IMR-90 (cell line): ENCODE results near the gene PLD4. TPM values are rescaled to one million over a fixed set of nuclear protein-coding genes. Genes with fewer than 3 reads are reported as not detected.

Experiments used
- ATAC-seq: fragments of 200-7000 bp; cut with Tn5 transposase; 2 replicates; pipeline ENCODE4 v1.9.1; 2020; ENCODE audit warnings: low read depth, mild to moderate bottlenecking, moderate library complexity
- BruUV-seq: library from RNA; stranded (reverse); fragments of 400-500 nt; replicated peaks from 2 replicates; lab custom pipeline; 2021; lab: Mats Ljungman, UMichigan
- CTCF ChIA-PET: fragments of 300-600 bp; formaldehyde crosslinking; extraction: SDS; loops from one replicate; lab custom pipeline; 2021; ENCODE audit warnings: antibody characterized with exemption; lab: Yijun Ruan, JAX
- POLR2A ChIA-PET: fragments of 300-600 bp; sonication (Branson Sonifier 250); formaldehyde crosslinking; loops from one replicate; lab custom pipeline; 2022; ENCODE audit warnings: antibody characterized with exemption; ENCODE audit not compliant: unreplicated experiment; lab: Charles Lee
- DNase-seq: peaks from one replicate; pipeline ENCODE4 v3.0.0; 2013
- H2AFZ ChIP-seq: replicated peaks from 2 replicates; pipeline ENCODE3; 2013; ENCODE audit warnings: low read length, mild to moderate bottlenecking; ENCODE audit not compliant: poor library complexity
- H2AK5ac ChIP-seq: 2 replicates; pipeline ENCODE4 v1.6.1; 2013; ENCODE audit warnings: low read depth, low read length, inconsistent platforms
- H2AK9ac ChIP-seq: replicated peaks from 2 replicates; pipeline ENCODE3; 2013; ENCODE audit warnings: mild to moderate bottlenecking, low read depth, low read length, moderate library complexity; ENCODE audit not compliant: poor library complexity
- H2BK120ac ChIP-seq: 2 replicates; pipeline ENCODE4 v1.6.1; 2013; ENCODE audit warnings: low read depth, low read length, inconsistent platforms
- H2BK15ac ChIP-seq: 3 replicates; pipeline ENCODE4 v1.6.1; 2013; ENCODE audit warnings: low read depth, low read length, inconsistent platforms
- H2BK20ac ChIP-seq: 2 replicates; pipeline ENCODE4 v1.6.1; 2013; ENCODE audit warnings: low read depth, mild to moderate bottlenecking, inconsistent platforms, low read length, moderate library complexity
- H2BK5ac ChIP-seq: 2 replicates; pipeline ENCODE4 v1.6.1; 2013; ENCODE audit warnings: mild to moderate bottlenecking, low read depth, low read length, inconsistent platforms; ENCODE audit not compliant: poor library complexity, severe bottlenecking
- H3K14ac ChIP-seq: replicated peaks from 2 replicates; pipeline ENCODE4 v1.6.1; 2013; ENCODE audit warnings: low read depth, low read length, inconsistent platforms
- H3K18ac ChIP-seq: 2 replicates; pipeline ENCODE4 v1.6.1; 2013; ENCODE audit warnings: low read depth, low read length, control low read depth
- H3K23ac ChIP-seq: 2 replicates; pipeline ENCODE4 v1.6.1; 2013; ENCODE audit warnings: low read depth, low read length, inconsistent platforms
- H3K27ac ChIP-seq: 2 replicates; pipeline ENCODE4 v1.5.1; 2013; ENCODE audit warnings: mild to moderate bottlenecking, control low read depth, low read length; ENCODE audit not compliant: insufficient read depth
- H3K27me3 ChIP-seq: 2 replicates; pipeline ENCODE4 v1.6.1; 2013; ENCODE audit warnings: low read length; ENCODE audit not compliant: control insufficient read depth, insufficient read depth
- H3K36me3 ChIP-seq: 2 replicates; pipeline ENCODE4 v1.6.1; 2013; ENCODE audit warnings: low read length, mixed read lengths; ENCODE audit not compliant: control insufficient read depth, insufficient read depth
- H3K4ac ChIP-seq: 2 replicates; pipeline ENCODE4 v1.6.1; 2013; ENCODE audit warnings: low read depth, low read length, inconsistent platforms
- H3K4me1 ChIP-seq: 2 replicates; pipeline ENCODE4 v1.6.1; 2013; ENCODE audit warnings: low read length, mixed read lengths; ENCODE audit not compliant: control insufficient read depth, insufficient read depth
- H3K4me2 ChIP-seq: 2 replicates; pipeline ENCODE4 v1.6.1; 2013; ENCODE audit warnings: low read depth, mild to moderate bottlenecking, control low read depth, low read length, moderate library complexity
- H3K4me3 ChIP-seq: 2 replicates; pipeline ENCODE4 v1.5.1; 2013; ENCODE audit warnings: low read depth, mild to moderate bottlenecking, control low read depth, low read length, moderate library complexity; ENCODE audit not compliant: insufficient read depth
- H3K56ac ChIP-seq: 2 replicates; pipeline ENCODE4 v1.6.1; 2013; ENCODE audit warnings: low read length, inconsistent platforms; ENCODE audit not compliant: insufficient read depth; ENCODE audit errors: extremely low read depth
- H3K79me1 ChIP-seq, 2 experiments: 2 replicates each; pipeline ENCODE4 v1.6.1; 2013; ENCODE audit warnings: low read length in 2 of 2, inconsistent platforms in 1 of 2, low read depth in 1 of 2
- H3K9ac ChIP-seq: 2 replicates; pipeline ENCODE4 v1.6.1; 2013; ENCODE audit warnings: low read depth, low read length, control low read depth
- H3K9me1 ChIP-seq: 2 replicates; pipeline ENCODE4 v1.6.1; 2013; ENCODE audit warnings: low read length, inconsistent platforms; ENCODE audit not compliant: insufficient read depth
- H3K9me3 ChIP-seq: 2 replicates; pipeline ENCODE4 v1.6.1; 2013; ENCODE audit warnings: low read length; ENCODE audit not compliant: control insufficient read depth, insufficient read depth
- H4K20me1 ChIP-seq: 2 replicates; pipeline ENCODE4 v1.6.1; 2013; ENCODE audit warnings: low read length, inconsistent platforms; ENCODE audit not compliant: insufficient read depth
- H4K5ac ChIP-seq: 2 replicates; pipeline ENCODE4 v1.6.1; 2013; ENCODE audit warnings: mild to moderate bottlenecking, low read depth, low read length, control low read depth
- H4K8ac ChIP-seq, 2 experiments: 2 replicates each; pipeline ENCODE4 v1.6.1; 2013; ENCODE audit warnings: low read depth in 2 of 2, low read length in 2 of 2, control low read depth in 1 of 2, inconsistent platforms in 1 of 2
- H4K91ac ChIP-seq: 2 replicates; pipeline ENCODE4 v1.6.1; 2013; ENCODE audit warnings: low read depth, low read length, inconsistent platforms; ENCODE audit not compliant: insufficient read depth
- CEBPB ChIP-seq: IDR thresholded peaks from 2 replicates; pipeline ENCODE4 v1.6.1; 2012; ENCODE audit warnings: low read depth, low read length, improper control_type of control experiment
- CHD1 ChIP-seq: IDR thresholded peaks from 2 replicates; pipeline ENCODE4 v1.6.1; 2012; ENCODE audit warnings: low read depth, low read length, improper control_type of control experiment
- FOS ChIP-seq: fragments of 150-350 bp; IDR thresholded peaks from 2 replicates; pipeline ENCODE4 v1.6.1; 2016; ENCODE audit warnings: low read depth, low read length
- MAFK ChIP-seq: IDR thresholded peaks from 2 replicates; pipeline ENCODE4 v1.6.1; 2012; ENCODE audit warnings: low read depth, low read length, improper control_type of control experiment
- MXI1 ChIP-seq: IDR thresholded peaks from 2 replicates; pipeline ENCODE4 v1.6.1; 2012; ENCODE audit warnings: low read depth, mild to moderate bottlenecking, low read length, moderate library complexity, borderline replicate concordance
- NFE2L2 ChIP-seq: fragments of 150-350 bp; IDR thresholded peaks from 2 replicates; pipeline ENCODE4 v1.6.1; 2016; ENCODE audit warnings: low read depth, mild to moderate bottlenecking, low read length
- POLR2A ChIP-seq: IDR thresholded peaks from 2 replicates; pipeline ENCODE4 v1.6.1; 2012; ENCODE audit warnings: mild to moderate bottlenecking, low read depth, low read length
- RAD21 ChIP-seq: IDR thresholded peaks from 2 replicates; pipeline ENCODE4 v1.6.1; 2012; ENCODE audit warnings: low read length, improper control_type of control experiment
- RCOR1 ChIP-seq: IDR thresholded peaks from 2 replicates; pipeline ENCODE4 v1.6.1; 2012; ENCODE audit warnings: mild to moderate bottlenecking, low read length, improper control_type of control experiment; ENCODE audit not compliant: insufficient replicate concordance
- RFX5 ChIP-seq: IDR thresholded peaks from 2 replicates; pipeline ENCODE4 v1.8.0; 2012; ENCODE audit warnings: low read depth, mild to moderate bottlenecking, low read length, moderate library complexity
- SMC3 ChIP-seq: fragments of 150-350 bp; IDR thresholded peaks from 2 replicates; pipeline ENCODE4 v1.6.1; 2016; ENCODE audit warnings: low read depth, mild to moderate bottlenecking, antibody characterized with exemption, low read length, moderate library complexity
- WGBS, 2 experiments: methylation state at CpG; one replicate each; pipeline versions ENCODE4 v1.1.5 to v1.1.7; 2013; ENCODE audit warnings: missing lambda C conversion rate in 2 of 2; ENCODE audit not compliant: insufficient read length in 1 of 2; ENCODE audit errors: extremely low coverage in 2 of 2; 5-methylcytosine and 5-hydroxymethylcytosine counted together
- dilution Hi-C: fragments of 300-500 bp; cut with HindIII; formaldehyde crosslinking; loops from one replicate; pipeline ENCODE4 v1.14.3; 2018; ENCODE audit warnings: low sequenced_read_pairs; ENCODE audit not compliant: unreplicated experiment
- in situ Hi-C: fragments of 300-500 bp; cut with MboI; formaldehyde crosslinking; loops from 3 replicates; pipeline ENCODE4 v1.14.3; 2019; ENCODE audit warnings: low sequenced_read_pairs, inconsistent platforms, mixed read lengths
- intact Hi-C: fragments of 100-400 bp; cut with micrococcal nuclease; formaldehyde crosslinking; loops from 2 replicates; pipeline ENCODE4 v1.10.0; 2022
- polyA plus RNA-seq, 3 experiments: library from polyadenylated mRNA; depleted of rRNA; stranded (reverse); fragments of >200 nt; gene quantifications; 2 replicates each; pipeline ENCODE4 v1.2.3, GENCODE V29; 2012; ENCODE audit warnings: low replicate concordance in 1 of 3
- total RNA-seq: library from RNA; depleted of rRNA; stranded (reverse); fragments of >200 nt; gene quantifications from 2 replicates; pipeline ENCODE4 v1.2.3, GENCODE V29; 2012
- TF ChIP-seq, protein P1 (sequence below): fragments of 150-350 bp; IDR thresholded peaks from 2 replicates; pipeline ENCODE4 v1.6.1; 2016; ENCODE audit warnings: low read depth, mild to moderate bottlenecking, low read length, moderate library complexity, borderline replicate concordance
- TF ChIP-seq, protein P2 (sequence below): conservative IDR thresholded peaks from 2 replicates; pipeline ENCODE4 v1.5.1; 2012; ENCODE audit warnings: mild to moderate bottlenecking, low read depth, low read length, improper control_type of control experiment

The PLD4 gene
- total and polyA plus RNA-seq, 2 of the 4 experiments (the other 2 are of a cell fraction), result 0.05 TPM; not detected in 1

DNA sequence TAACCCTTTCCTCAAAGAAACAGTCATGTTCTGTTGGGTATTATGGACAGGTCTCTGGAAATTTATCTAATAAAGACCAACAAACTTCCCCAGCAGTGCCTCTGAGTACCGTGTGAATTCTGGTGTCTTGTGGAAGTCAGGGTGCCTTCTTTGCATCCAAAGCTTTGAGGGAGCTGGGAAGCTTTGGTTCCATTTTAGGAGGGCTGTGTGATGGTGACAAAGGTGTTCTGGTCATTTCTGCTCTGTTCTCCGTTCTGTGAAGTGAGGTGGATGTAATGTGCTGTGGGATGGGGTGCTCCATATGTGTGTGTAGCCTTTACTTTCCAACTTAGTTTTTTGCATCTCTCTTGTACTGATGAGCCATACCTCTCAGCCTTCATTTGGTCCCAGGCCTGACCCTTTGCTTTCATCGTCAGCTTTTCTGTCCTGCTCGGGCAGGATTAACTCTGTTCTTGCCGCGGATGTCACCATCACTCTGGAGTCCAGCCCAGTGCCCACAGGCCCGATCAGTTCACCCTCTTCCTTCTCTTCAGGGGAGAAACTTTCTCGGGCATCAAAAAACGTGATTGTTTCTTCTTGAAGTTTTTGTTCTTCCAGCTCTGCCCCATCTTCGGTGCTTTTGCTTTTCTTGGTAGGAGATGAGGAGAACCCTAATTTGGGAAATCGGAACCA, 13.2 kb downstream of the PLD4 start:
- ChIA-PET POLR2A (interaction anchor here (0.5 kb wide), 1 partner anchor 115 kb away, joined by 7 read pairs; no protein-coding TSS in a partner anchor), CTCF (interaction anchor here (1.2 kb wide), 1 partner anchor 107 kb away, joined by 3 read pairs; no protein-coding TSS in a partner anchor)
- no peak overlapping the region for H3K4ac ChIP-seq
- no peak for TF ChIP-seq SMC3
- TF ChIP-seq FOS, result no peak
- no peak for TF ChIP-seq RAD21
- TF ChIP-seq NFE2L2, result no peak
- TF ChIP-seq, protein P1, sequence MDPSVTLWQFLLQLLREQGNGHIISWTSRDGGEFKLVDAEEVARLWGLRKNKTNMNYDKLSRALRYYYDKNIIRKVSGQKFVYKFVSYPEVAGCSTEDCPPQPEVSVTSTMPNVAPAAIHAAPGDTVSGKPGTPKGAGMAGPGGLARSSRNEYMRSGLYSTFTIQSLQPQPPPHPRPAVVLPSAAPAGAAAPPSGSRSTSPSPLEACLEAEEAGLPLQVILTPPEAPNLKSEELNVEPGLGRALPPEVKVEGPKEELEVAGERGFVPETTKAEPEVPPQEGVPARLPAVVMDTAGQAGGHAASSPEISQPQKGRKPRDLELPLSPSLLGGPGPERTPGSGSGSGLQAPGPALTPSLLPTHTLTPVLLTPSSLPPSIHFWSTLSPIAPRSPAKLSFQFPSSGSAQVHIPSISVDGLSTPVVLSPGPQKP, result no peak
- no peak for TF ChIP-seq RFX5
- TF ChIP-seq CEBPB, result no peak
- TF ChIP-seq RCOR1, result no peak
- no peak for TF ChIP-seq MXI1
- no peak for TF ChIP-seq CHD1
- TF ChIP-seq POLR2A, result no peak
- TF ChIP-seq, protein P2, sequence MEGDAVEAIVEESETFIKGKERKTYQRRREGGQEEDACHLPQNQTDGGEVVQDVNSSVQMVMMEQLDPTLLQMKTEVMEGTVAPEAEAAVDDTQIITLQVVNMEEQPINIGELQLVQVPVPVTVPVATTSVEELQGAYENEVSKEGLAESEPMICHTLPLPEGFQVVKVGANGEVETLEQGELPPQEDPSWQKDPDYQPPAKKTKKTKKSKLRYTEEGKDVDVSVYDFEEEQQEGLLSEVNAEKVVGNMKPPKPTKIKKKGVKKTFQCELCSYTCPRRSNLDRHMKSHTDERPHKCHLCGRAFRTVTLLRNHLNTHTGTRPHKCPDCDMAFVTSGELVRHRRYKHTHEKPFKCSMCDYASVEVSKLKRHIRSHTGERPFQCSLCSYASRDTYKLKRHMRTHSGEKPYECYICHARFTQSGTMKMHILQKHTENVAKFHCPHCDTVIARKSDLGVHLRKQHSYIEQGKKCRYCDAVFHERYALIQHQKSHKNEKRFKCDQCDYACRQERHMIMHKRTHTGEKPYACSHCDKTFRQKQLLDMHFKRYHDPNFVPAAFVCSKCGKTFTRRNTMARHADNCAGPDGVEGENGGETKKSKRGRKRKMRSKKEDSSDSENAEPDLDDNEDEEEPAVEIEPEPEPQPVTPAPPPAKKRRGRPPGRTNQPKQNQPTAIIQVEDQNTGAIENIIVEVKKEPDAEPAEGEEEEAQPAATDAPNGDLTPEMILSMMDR, result no peak
- TF ChIP-seq MAFK, result no peak
- no peaks in the 10 kb centered on the region for H3K79me1 ChIP-seq
- no peak overlapping the region for H3K56ac ChIP-seq
- H3K4me3 ChIP-seq, result no peak overlapping the region
- H2AK9ac ChIP-seq, result no peak overlapping the region
- no peak overlapping the region for H3K14ac ChIP-seq
- peaks cover 43% of the 10 kb centered on the region for H3K27me3 ChIP-seq
- no peak for ATAC-seq
- no TSS peak for BruUV-seq
- H2BK20ac ChIP-seq, result no peak overlapping the region
- DNase-seq, result no peak
- no peak overlapping the region for H2BK15ac ChIP-seq
- no peaks in the 10 kb centered on the region for H3K9me3 ChIP-seq
- dilution Hi-C loops, result loop anchor here (10.0 kb wide), 1 partner anchor 117 kb away; no protein-coding TSS in a partner anchor
- no peak overlapping the region for H3K27ac ChIP-seq
- H3K23ac ChIP-seq, result no peak overlapping the region
- no peaks in the 10 kb centered on the region for H3K9me1 ChIP-seq
- in situ Hi-C loops, result loop anchor here (5.0 kb wide), 1 partner anchor 34 kb away; no protein-coding TSS in a partner anchor
- no peaks in the 10 kb centered on the region for H4K20me1 ChIP-seq
- H3K4me2 ChIP-seq, result no peak overlapping the region
- no peaks in the 10 kb centered on the region for H3K4me1 ChIP-seq
- no peak overlapping the region for H4K8ac ChIP-seq
- H3K36me3 ChIP-seq, result no peaks in the 10 kb centered on the region
- no peak overlapping the region for H2AFZ ChIP-seq
- intact Hi-C loops, result no loop called here
- H4K91ac ChIP-seq, result no peak overlapping the region
- no peak overlapping the region for H2BK120ac ChIP-seq
- no peak overlapping the region for H4K5ac ChIP-seq
- H3K9ac ChIP-seq, result no peak overlapping the region
- no peak overlapping the region for H2AK5ac ChIP-seq
- H3K18ac ChIP-seq, result no peak overlapping the region
- no CpG with 5 or more reads among the region's 11 CpGs for WGBS, 2 experiments
- no peak overlapping the region for H2BK5ac ChIP-seq
